Measurements from ENCODE around the gene IL21R.

Gene IL21R

DNA sequence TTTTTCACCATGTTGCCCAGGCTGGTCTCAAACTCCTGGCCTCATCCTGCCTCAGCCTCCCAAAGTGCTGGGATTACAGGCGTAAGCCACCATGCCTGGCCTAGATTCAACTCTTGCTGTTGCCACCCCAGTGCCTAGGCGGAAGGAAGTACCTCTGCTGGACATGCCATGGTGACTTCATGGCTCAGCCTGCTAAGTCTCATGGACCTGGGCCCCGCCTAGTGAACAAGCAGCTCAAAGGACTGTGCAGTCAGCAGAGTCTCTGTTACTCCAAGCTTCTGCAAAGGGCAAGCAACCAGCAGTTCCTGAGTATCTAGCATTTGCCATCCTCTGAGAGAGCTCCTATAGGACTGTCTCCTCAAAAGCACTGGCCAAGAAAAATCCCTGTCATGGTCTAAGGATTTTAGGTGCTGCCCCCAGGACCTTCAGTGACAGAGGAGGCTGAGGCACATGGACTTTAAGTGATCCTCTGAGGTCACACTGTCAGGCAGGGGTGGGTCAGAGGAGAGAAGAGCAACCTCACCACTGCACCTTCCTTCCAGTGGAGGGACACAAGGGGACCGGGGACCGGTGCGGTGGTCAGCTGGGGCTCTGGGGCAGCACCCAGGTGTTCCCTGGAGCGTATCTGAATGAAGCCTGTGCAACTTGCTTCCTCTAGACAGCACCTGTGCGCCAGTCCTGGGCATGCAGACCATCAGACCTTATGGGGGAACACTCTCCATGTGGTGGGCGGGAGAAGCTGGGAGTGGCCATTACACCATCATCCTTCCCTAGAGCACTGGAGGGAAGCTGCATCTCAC, 71.3 kb downstream of the IL21R start:
- Histone ChIP-seq H3K27me3 (ENCODE audit: control insufficient read depth in 2 of 2, insufficient read depth in 2 of 2, low read length in 2 of 2) (no peaks in the 10 kb centered on the region), H3K9ac (ENCODE audit: low read depth in 1 of 2, low read length in 2 of 2) (no peak overlapping the region), H3K4me3 (ENCODE audit: low read length in 2 of 2) (no peak overlapping the region), H3K36me3 (ENCODE audit: control insufficient read depth in 2 of 2, insufficient read depth in 2 of 2, low read length in 2 of 2) (peaks cover 68 to 86% of the 10 kb centered on the region in 2 donors), H3K9me3 (ENCODE audit: control insufficient read depth in 2 of 2, low read length in 2 of 2) (no peaks in the 10 kb centered on the region), H3K27ac (ENCODE audit: low read depth in 2 of 2, low read length in 2 of 2) (no peak overlapping the region), H3K4me1 (ENCODE audit: control insufficient read depth in 2 of 2, insufficient read depth in 2 of 2, low read length in 2 of 2) (no peaks in the 10 kb centered on the region)

DNA sequence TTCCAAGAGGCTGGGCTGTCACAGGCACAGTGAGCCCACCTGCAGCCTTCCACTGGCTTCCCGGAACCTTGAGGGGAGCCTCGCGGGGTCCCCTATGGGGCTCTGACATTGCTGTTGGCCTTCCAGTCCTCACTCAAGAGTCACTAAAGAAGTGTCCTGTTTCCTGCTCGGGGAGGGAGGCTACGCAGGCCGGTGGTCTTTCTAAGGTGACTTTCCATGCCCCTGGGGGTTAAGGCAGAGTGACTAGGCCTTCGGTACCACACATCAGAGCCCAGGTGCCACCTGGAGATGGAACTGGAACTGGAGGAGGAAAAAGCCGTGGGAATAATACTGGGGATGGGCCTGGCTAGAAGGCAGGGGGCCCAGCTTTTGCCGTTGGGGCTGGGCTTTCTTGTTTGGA, 72.1 kb downstream of the IL21R start:
- Histone ChIP-seq H3K4me1 (ENCODE audit: control insufficient read depth in 2 of 2, insufficient read depth in 2 of 2, low read length in 2 of 2) (no peaks in the 10 kb centered on the region), H3K9me3 (ENCODE audit: control insufficient read depth in 2 of 2, low read length in 2 of 2) (no peaks in the 10 kb centered on the region), H3K27me3 (ENCODE audit: control insufficient read depth in 2 of 2, insufficient read depth in 2 of 2, low read length in 2 of 2) (no peaks in the 10 kb centered on the region), H3K36me3 (ENCODE audit: control insufficient read depth in 2 of 2, insufficient read depth in 2 of 2, low read length in 2 of 2) (peaks cover 72 to 84% of the 10 kb centered on the region in 2 donors), H3K4me3 (ENCODE audit: low read length in 2 of 2) (no peak overlapping the region), H3K9ac (ENCODE audit: low read depth in 1 of 2, low read length in 2 of 2) (no peak overlapping the region), H3K27ac (ENCODE audit: low read depth in 2 of 2, low read length in 2 of 2) (no peak overlapping the region)

DNA sequence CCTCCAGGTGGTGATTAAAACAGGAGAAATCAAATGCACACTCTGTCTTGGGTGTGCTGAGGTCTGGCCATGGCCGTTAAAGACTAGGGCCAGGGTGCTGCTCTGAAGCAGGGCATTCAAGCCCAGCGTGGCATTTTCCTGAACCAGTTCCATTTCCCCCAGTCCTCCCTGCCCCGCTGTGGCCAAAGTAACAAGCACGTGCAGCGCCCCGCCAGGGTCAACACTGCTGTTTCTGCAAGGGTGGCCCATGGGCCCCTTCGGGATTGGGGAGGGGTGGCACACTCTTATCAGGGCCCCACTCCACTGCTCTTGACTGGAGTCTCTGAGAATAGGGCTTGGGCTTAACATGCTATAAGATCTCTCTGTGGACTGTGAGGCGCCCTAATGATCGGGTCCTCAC, 72.9 kb downstream of the IL21R start:
- no peak overlapping the region for H3K9ac ChIP-seq (ENCODE audit: low read depth in 1 of 2, low read length in 2 of 2)
- H3K4me3 ChIP-seq (ENCODE audit: low read length in 2 of 2): no peak overlapping the region
- no peak overlapping the region for H3K27ac ChIP-seq (ENCODE audit: low read depth in 2 of 2, low read length in 2 of 2)
- H3K4me1 ChIP-seq (ENCODE audit: control insufficient read depth in 2 of 2, insufficient read depth in 2 of 2, low read length in 2 of 2): no peaks in the 10 kb centered on the region
- no peaks in the 10 kb centered on the region for H3K27me3 ChIP-seq (ENCODE audit: control insufficient read depth in 2 of 2, insufficient read depth in 2 of 2, low read length in 2 of 2)
- H3K36me3 ChIP-seq (ENCODE audit: control insufficient read depth in 2 of 2, insufficient read depth in 2 of 2, low read length in 2 of 2): peaks cover 63 to 75% of the 10 kb centered on the region in 2 donors
- H3K9me3 ChIP-seq (ENCODE audit: control insufficient read depth in 2 of 2, low read length in 2 of 2): no peaks in the 10 kb centered on the region

DNA sequence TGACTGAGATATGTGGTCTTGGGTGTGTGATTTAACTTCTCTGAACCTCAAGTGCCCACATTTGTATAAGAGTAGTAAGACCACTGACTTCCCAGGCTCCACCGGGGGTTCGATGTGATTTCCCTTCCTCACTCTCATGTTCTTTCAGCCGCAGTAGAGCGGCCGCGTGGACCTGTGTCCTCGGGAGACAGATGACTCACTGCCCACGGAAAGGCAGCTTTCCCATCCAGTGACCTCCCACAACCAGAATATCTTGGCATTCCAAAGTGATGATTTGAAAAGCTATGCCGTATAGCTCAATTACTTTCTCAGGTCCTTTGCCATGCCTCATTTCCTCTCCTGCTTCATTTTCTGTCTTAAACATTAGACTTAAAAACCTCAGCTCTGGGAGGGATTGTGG, 73.6 kb downstream of the IL21R start:
- Histone ChIP-seq H3K27me3 (ENCODE audit: control insufficient read depth in 2 of 2, insufficient read depth in 2 of 2, low read length in 2 of 2) (no peaks in the 10 kb centered on the region), H3K36me3 (ENCODE audit: control insufficient read depth in 2 of 2, insufficient read depth in 2 of 2, low read length in 2 of 2) (peaks cover 61 to 68% of the 10 kb centered on the region in 2 donors), H3K4me1 (ENCODE audit: control insufficient read depth in 2 of 2, insufficient read depth in 2 of 2, low read length in 2 of 2) (no peaks in the 10 kb centered on the region), H3K9me3 (ENCODE audit: control insufficient read depth in 2 of 2, low read length in 2 of 2) (no peaks in the 10 kb centered on the region), H3K27ac (ENCODE audit: low read depth in 2 of 2, low read length in 2 of 2) (no peak overlapping the region), H3K9ac (ENCODE audit: low read depth in 1 of 2, low read length in 2 of 2) (no peak overlapping the region), H3K4me3 (ENCODE audit: low read length in 2 of 2) (no peak overlapping the region)

DNA sequence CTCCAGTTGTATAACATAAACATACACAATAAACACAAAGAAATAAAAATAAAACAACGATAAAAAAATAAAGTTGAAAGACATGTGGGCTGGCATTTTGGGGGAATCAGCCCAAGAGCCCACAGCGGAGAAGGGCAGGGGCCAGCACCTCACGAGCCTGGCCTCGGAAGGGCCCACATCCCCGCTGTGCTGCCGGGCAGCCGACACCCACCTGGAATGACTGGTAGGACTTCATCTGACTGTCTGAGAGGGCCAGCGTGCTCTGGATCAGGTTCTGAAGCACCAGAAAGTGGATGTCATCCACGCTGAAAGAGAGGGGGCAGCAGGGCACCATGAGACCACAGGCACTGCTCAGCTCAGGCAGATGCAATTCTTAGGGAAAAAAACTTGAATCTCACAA, 74.3 kb downstream of the IL21R start:
- Histone ChIP-seq H3K9ac (ENCODE audit: low read depth in 1 of 2, low read length in 2 of 2) (no peak overlapping the region), H3K36me3 (ENCODE audit: control insufficient read depth in 2 of 2, insufficient read depth in 2 of 2, low read length in 2 of 2) (peaks cover 61 to 67% of the 10 kb centered on the region in 2 donors), H3K27me3 (ENCODE audit: control insufficient read depth in 2 of 2, insufficient read depth in 2 of 2, low read length in 2 of 2) (no peaks in the 10 kb centered on the region), H3K4me3 (ENCODE audit: low read length in 2 of 2) (no peak overlapping the region), H3K4me1 (ENCODE audit: control insufficient read depth in 2 of 2, insufficient read depth in 2 of 2, low read length in 2 of 2) (no peaks in the 10 kb centered on the region), H3K9me3 (ENCODE audit: control insufficient read depth in 2 of 2, low read length in 2 of 2) (no peaks in the 10 kb centered on the region), H3K27ac (ENCODE audit: low read depth in 2 of 2, low read length in 2 of 2) (no peak overlapping the region)

DNA sequence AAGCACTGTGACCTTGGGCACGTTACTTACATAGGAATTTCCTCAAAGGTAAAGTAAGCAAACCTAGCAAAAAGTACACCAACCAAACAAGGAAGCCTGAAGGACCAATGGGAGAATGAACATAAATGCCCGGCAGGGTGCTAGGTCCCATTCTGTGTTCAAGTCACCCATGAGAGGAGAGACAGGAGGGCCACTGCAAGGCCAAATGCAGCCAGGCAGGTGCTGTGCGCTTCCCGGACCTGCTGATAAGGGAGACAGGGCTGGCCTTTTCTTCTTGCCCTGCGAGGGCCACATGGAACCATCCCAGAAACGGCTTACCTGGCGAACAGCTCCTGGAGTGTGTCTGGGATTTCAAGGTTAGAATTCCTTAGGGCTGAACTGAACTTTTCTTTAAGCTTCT, 78.8 kb downstream of the IL21R start:
- H3K9ac ChIP-seq (ENCODE audit: low read depth in 1 of 2, low read length in 2 of 2): no peak overlapping the region
- H3K4me3 ChIP-seq (ENCODE audit: low read length in 2 of 2): no peak overlapping the region
- no peak overlapping the region for H3K27ac ChIP-seq (ENCODE audit: low read depth in 2 of 2, low read length in 2 of 2)
- no peaks in the 10 kb centered on the region for H3K4me1 ChIP-seq (ENCODE audit: control insufficient read depth in 2 of 2, insufficient read depth in 2 of 2, low read length in 2 of 2)
- peaks cover 70 to 77% of the 10 kb centered on the region in 2 donors for H3K36me3 ChIP-seq (ENCODE audit: control insufficient read depth in 2 of 2, insufficient read depth in 2 of 2, low read length in 2 of 2)
- H3K9me3 ChIP-seq (ENCODE audit: control insufficient read depth in 2 of 2, low read length in 2 of 2): no peaks in the 10 kb centered on the region
- H3K27me3 ChIP-seq (ENCODE audit: control insufficient read depth in 2 of 2, insufficient read depth in 2 of 2, low read length in 2 of 2): no peaks in the 10 kb centered on the region

DNA sequence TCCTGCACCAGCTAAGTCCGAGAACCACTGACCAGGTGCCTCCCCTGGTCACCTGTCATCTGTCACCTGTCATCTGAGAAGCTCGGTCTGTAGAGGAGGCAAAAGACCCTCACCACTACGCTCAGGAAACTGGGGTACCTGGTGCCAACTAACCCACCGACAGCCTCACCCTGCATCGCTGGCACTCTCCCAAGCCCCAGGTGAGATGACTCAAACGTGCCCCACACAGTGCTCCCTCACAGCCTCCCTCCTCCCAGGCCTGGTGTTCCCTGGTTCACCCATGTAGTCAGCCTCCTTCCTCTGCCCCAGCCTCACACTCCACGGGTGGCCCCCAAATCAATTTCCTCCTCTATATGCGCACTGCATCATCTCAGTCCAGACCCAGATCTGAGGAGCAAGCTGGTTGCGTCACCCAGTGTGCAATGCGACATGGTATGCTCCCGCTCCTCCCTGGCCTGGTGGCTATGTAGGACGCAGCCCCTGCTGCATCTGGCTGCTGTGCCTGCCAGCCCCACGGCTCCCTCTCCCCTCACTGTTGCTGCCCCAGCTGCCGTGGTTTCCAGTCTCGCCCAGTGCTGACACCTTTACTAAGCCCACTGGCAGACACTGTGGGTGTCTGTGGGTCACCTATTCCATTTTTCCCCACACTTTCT, 79.4 kb downstream of the IL21R start:
- H3K36me3 ChIP-seq (ENCODE audit: control insufficient read depth in 2 of 2, insufficient read depth in 2 of 2, low read length in 2 of 2): peaks cover 69 to 78% of the 10 kb centered on the region in 2 donors

DNA sequence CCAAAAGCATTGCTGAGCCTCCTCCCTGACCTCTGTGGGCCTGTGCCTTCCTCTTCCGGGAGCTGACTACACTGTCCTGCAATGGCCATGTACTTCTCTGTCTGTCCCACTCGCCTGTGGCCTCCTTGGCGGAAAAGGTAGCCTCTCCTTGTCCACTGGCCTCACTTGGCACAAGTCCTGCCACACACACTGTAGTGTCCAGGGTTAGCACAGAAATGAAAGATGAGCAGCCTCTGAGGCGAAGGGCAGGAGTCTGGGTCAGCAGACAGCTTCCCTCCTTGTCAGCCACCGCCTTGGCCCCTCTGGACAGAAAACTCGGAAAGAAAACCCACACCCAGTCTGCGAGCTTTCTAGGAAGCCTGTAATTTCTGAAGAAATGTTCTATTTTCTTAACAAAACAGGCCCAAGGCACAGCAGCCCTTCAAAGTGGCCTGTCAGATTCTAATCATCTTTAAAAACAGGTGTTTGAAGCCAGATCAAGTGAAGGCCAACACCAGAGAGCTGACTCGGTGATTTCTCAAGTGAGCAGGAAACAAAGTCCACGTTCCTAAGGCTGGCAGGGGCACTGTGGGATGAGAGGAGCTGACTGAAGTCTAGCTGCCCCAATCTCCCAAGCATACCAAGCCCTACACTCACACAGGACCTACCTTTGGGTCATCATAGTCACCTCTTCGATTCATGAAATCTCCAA, 80.6 kb downstream of the IL21R start:
- Histone ChIP-seq H3K36me3 (ENCODE audit: control insufficient read depth in 2 of 2, insufficient read depth in 2 of 2, low read length in 2 of 2) (peaks cover 71 to 79% of the 10 kb centered on the region in 2 donors), H3K27ac (ENCODE audit: low read depth in 2 of 2, low read length in 2 of 2) (no peak overlapping the region), H3K4me3 (ENCODE audit: low read length in 2 of 2) (no peak overlapping the region), H3K9me3 (ENCODE audit: control insufficient read depth in 2 of 2, low read length in 2 of 2) (no peaks in the 10 kb centered on the region), H3K4me1 (ENCODE audit: control insufficient read depth in 2 of 2, insufficient read depth in 2 of 2, low read length in 2 of 2) (no peaks in the 10 kb centered on the region), H3K9ac (ENCODE audit: low read depth in 1 of 2, low read length in 2 of 2) (no peak overlapping the region), H3K27me3 (ENCODE audit: control insufficient read depth in 2 of 2, insufficient read depth in 2 of 2, low read length in 2 of 2) (no peaks in the 10 kb centered on the region)

More for the DNA sequence above, 79.4 kb downstream of the IL21R start:
- H3K9me3 ChIP-seq (ENCODE audit: control insufficient read depth in 2 of 2, low read length in 2 of 2): no peaks in the 10 kb centered on the region
- H3K27ac ChIP-seq (ENCODE audit: low read depth in 2 of 2, low read length in 2 of 2): no peak overlapping the region
- H3K9ac ChIP-seq (ENCODE audit: low read depth in 1 of 2, low read length in 2 of 2): no peak overlapping the region
- H3K4me3 ChIP-seq (ENCODE audit: low read length in 2 of 2): no peak overlapping the region
- no peaks in the 10 kb centered on the region for H3K27me3 ChIP-seq (ENCODE audit: control insufficient read depth in 2 of 2, insufficient read depth in 2 of 2, low read length in 2 of 2)
- no peaks in the 10 kb centered on the region for H3K4me1 ChIP-seq (ENCODE audit: control insufficient read depth in 2 of 2, insufficient read depth in 2 of 2, low read length in 2 of 2)

DNA sequence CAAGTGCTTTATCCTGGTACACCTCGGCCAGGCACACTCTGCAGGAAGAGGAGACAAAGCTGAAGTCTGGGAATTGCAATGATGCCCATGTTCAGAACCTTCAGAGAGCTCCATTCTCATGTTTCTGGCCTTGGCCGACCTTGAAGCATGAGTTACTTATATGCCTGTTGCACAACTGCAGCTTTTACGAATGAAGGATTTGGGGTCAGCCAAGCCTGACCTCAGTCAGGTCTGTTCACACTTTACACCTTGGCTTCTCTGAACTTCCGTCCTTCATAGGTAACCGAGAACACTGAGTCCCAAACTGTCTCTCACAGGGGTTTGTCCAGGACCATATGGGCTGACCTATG, 81.1 kb downstream of the IL21R start:
- Histone ChIP-seq H3K9ac (ENCODE audit: low read depth in 1 of 2, low read length in 2 of 2) (no peak overlapping the region), H3K27me3 (ENCODE audit: control insufficient read depth in 2 of 2, insufficient read depth in 2 of 2, low read length in 2 of 2) (no peaks in the 10 kb centered on the region), H3K9me3 (ENCODE audit: control insufficient read depth in 2 of 2, low read length in 2 of 2) (no peaks in the 10 kb centered on the region), H3K27ac (ENCODE audit: low read depth in 2 of 2, low read length in 2 of 2) (no peak overlapping the region), H3K4me1 (ENCODE audit: control insufficient read depth in 2 of 2, insufficient read depth in 2 of 2, low read length in 2 of 2) (no peaks in the 10 kb centered on the region), H3K4me3 (ENCODE audit: low read length in 2 of 2) (no peak overlapping the region), H3K36me3 (ENCODE audit: control insufficient read depth in 2 of 2, insufficient read depth in 2 of 2, low read length in 2 of 2) (peaks cover 76 to 78% of the 10 kb centered on the region in 2 donors)

DNA sequence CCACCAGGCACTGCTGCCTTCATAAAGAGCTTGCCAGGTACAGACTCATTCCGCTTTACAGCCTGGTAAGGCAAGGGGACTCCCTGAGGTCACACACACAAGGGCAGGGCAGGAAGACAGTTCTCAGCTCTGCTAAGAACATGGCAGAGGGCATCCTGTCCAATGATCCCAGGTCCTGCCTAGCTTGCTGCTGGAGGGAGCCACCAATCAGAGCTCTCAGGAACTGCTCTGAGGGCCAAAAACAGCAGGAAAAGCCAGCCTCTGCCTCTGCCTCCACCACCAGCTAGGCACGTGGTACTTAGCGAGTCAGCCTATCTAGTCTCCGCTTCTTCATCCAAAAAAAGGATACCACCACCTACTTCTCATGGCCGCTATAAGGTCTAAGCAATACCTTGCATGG, 81.7 kb downstream of the IL21R start:
- no peak overlapping the region for H3K4me3 ChIP-seq (ENCODE audit: low read length in 2 of 2)
- H3K9ac ChIP-seq (ENCODE audit: low read depth in 1 of 2, low read length in 2 of 2): no peak overlapping the region
- no peaks in the 10 kb centered on the region for H3K4me1 ChIP-seq (ENCODE audit: control insufficient read depth in 2 of 2, insufficient read depth in 2 of 2, low read length in 2 of 2)
- peaks cover 78% of the 10 kb centered on the region in 2 donors for H3K36me3 ChIP-seq (ENCODE audit: control insufficient read depth in 2 of 2, insufficient read depth in 2 of 2, low read length in 2 of 2)
- no peaks in the 10 kb centered on the region for H3K27me3 ChIP-seq (ENCODE audit: control insufficient read depth in 2 of 2, insufficient read depth in 2 of 2, low read length in 2 of 2)
- no peak overlapping the region for H3K27ac ChIP-seq (ENCODE audit: low read depth in 2 of 2, low read length in 2 of 2)
- H3K9me3 ChIP-seq (ENCODE audit: control insufficient read depth in 2 of 2, low read length in 2 of 2): no peaks in the 10 kb centered on the region

Measured in mucosa of rectum (tissue), 2 donors.